ENCODE measurements around the gene LRRC59.

GRCh38 chr17:50393700-50394099, 3.6 kb downstream of the LRRC59 start:
- TF ChIP-seq CTCF (IDR thresholded peaks at IDR 0.05; ENCODE audit: low read depth, low read length) (no peak), EZH2phosphoT487 (IDR thresholded peaks at IDR 0.05; ENCODE audit: low read depth) (no peak)

Data from OCI-LY3 (cell line).